TTC549 (cell line): ENCODE data around the gene KLHDC9.

ENCODE experiments used
- FAIRE-seq: peaks from 2 replicates; lab custom pipeline; 2012; peaks lifted over from hg19 to GRCh38; lab: Jason Lieb, UNC

Gene KLHDC9

GRCh38 chr1:161133220-161133740, 35.1 kb downstream of the KLHDC9 start:
- FAIRE-seq, result no peak

- no peak for FAIRE-seq
These were observed 39.7 kb downstream of the KLHDC9 start for GRCh38 chr1:161137881-161138280.

- no peak for FAIRE-seq
These were observed 40.3 kb downstream of the KLHDC9 start for GRCh38 chr1:161138431-161138830.

- FAIRE-seq, result peak; percentile 93
These were observed 41.6 kb downstream of the KLHDC9 start for GRCh38 chr1:161139766-161140165.

GRCh38 chr1:161140755-161141400, 42.7 kb downstream of the KLHDC9 start:
- peak; percentile 7 for FAIRE-seq

GRCh38 chr1:161145832-161146231, 47.7 kb downstream of the KLHDC9 start:
- no peak for FAIRE-seq
